DND-41 (cell line): ENCODE measurements around the gene ITM2C.

ENCODE experiments used
- ATAC-seq: fragments of 200-7000 bp; cut with Tn5 transposase; 3 replicates; pipeline ENCODE4 v1.9.1; 2021; ENCODE audit warnings: low read depth; ENCODE audit not compliant: insufficient read depth
- DNase-seq: peaks from one replicate; pipeline ENCODE4 v3.0.0-alpha.2; 2020
- H2AFZ ChIP-seq: 2 replicates; pipeline ENCODE4 v1.6.0; 2012; ENCODE audit warnings: low read depth, low read length
- H3K27ac ChIP-seq: 2 replicates; pipeline ENCODE4 v1.5.1; 2012; ENCODE audit warnings: low read length, inconsistent platforms
- H3K27me3 ChIP-seq: fragments of 200-600 bp; sonication (generic); 2 replicates; pipeline ENCODE4 v1.6.0; 2012; ENCODE audit warnings: low read length, mild to moderate bottlenecking, inconsistent platforms; ENCODE audit not compliant: insufficient read depth, poor library complexity
- H3K36me3 ChIP-seq: 2 replicates; pipeline ENCODE4 v1.5.1; 2012; ENCODE audit warnings: low read length, inconsistent platforms; ENCODE audit not compliant: insufficient read depth
- H3K4me1 ChIP-seq: 2 replicates; pipeline ENCODE4 v1.5.1; 2012; ENCODE audit warnings: mild to moderate bottlenecking, low read length; ENCODE audit not compliant: insufficient read depth
- H3K4me2 ChIP-seq: 2 replicates; pipeline ENCODE4 v1.6.0; 2012; ENCODE audit warnings: mild to moderate bottlenecking, moderate library complexity, low read length, inconsistent platforms; ENCODE audit not compliant: insufficient read depth
- H3K4me3 ChIP-seq, 2 experiments: fragments of 200-600 bp in 1 of 2; shearing (Covaris generic) in 1 of 2; 2 replicates each; pipeline ENCODE4 v1.5.1; 2012 to 2016; ENCODE audit warnings: inconsistent platforms in 2 of 2, low read length in 2 of 2, mild to moderate bottlenecking in 2 of 2, low read depth in 1 of 2, moderate library complexity in 1 of 2
- H3K79me2 ChIP-seq: 2 replicates; pipeline ENCODE4 v1.6.0; 2012; ENCODE audit warnings: low read length, inconsistent platforms; ENCODE audit not compliant: insufficient read depth
- H3K9ac ChIP-seq: 2 replicates; pipeline ENCODE4 v1.6.0; 2012; ENCODE audit warnings: low read depth, mild to moderate bottlenecking, inconsistent platforms, low read length, moderate library complexity
- H3K9me3 ChIP-seq: 2 replicates; pipeline ENCODE4 v1.5.1; 2012; ENCODE audit warnings: low read length, moderate library complexity, mild to moderate bottlenecking, inconsistent platforms; ENCODE audit not compliant: insufficient read depth, severe bottlenecking
- H4K20me1 ChIP-seq: 2 replicates; pipeline ENCODE4 v1.6.0; 2012; ENCODE audit warnings: low read length; ENCODE audit not compliant: insufficient read depth
- EZH2 ChIP-seq: IDR thresholded peaks from 3 replicates; pipeline ENCODE4 v1.6.1; 2012; ENCODE audit warnings: borderline replicate concordance, low read depth, mild to moderate bottlenecking, moderate library complexity, low read length, inconsistent platforms; ENCODE audit not compliant: severe bottlenecking
- TF ChIP-seq, protein P1 (sequence below): IDR thresholded peaks from 2 replicates; pipeline ENCODE4 v1.5.1; 2012; ENCODE audit warnings: borderline replicate concordance, low read length, moderate library complexity, mild to moderate bottlenecking; ENCODE audit not compliant: poor library complexity, severe bottlenecking; ENCODE audit errors: extremely low read depth

Gene ITM2C

GRCh38 chr2:230899786-230900185 lies 35.0 kb downstream of the ITM2C start:
- Histone ChIP-seq H3K4me2 (no peak overlapping the region), H3K9ac (no peak overlapping the region), H3K27ac (no peak overlapping the region), H3K36me3 (no peaks in the 10 kb centered on the region), H3K4me1 (no peaks in the 10 kb centered on the region), H2AFZ (no peak overlapping the region), H3K4me3 (no peak overlapping the region), H3K9me3 (no peaks in the 10 kb centered on the region), H3K79me2 (no peaks in the 10 kb centered on the region), H3K27me3 (peaks cover 27% of the 10 kb centered on the region), H4K20me1 (0 out of 2 replicates have a peak, but pooled peaks cover 4% of the 10 kb centered on the region)
- DNase-seq (no peak), ATAC-seq (no peak)
- TF ChIP-seq EZH2: no peak
- TF ChIP-seq, protein P1, sequence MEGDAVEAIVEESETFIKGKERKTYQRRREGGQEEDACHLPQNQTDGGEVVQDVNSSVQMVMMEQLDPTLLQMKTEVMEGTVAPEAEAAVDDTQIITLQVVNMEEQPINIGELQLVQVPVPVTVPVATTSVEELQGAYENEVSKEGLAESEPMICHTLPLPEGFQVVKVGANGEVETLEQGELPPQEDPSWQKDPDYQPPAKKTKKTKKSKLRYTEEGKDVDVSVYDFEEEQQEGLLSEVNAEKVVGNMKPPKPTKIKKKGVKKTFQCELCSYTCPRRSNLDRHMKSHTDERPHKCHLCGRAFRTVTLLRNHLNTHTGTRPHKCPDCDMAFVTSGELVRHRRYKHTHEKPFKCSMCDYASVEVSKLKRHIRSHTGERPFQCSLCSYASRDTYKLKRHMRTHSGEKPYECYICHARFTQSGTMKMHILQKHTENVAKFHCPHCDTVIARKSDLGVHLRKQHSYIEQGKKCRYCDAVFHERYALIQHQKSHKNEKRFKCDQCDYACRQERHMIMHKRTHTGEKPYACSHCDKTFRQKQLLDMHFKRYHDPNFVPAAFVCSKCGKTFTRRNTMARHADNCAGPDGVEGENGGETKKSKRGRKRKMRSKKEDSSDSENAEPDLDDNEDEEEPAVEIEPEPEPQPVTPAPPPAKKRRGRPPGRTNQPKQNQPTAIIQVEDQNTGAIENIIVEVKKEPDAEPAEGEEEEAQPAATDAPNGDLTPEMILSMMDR: no peak

DNA sequence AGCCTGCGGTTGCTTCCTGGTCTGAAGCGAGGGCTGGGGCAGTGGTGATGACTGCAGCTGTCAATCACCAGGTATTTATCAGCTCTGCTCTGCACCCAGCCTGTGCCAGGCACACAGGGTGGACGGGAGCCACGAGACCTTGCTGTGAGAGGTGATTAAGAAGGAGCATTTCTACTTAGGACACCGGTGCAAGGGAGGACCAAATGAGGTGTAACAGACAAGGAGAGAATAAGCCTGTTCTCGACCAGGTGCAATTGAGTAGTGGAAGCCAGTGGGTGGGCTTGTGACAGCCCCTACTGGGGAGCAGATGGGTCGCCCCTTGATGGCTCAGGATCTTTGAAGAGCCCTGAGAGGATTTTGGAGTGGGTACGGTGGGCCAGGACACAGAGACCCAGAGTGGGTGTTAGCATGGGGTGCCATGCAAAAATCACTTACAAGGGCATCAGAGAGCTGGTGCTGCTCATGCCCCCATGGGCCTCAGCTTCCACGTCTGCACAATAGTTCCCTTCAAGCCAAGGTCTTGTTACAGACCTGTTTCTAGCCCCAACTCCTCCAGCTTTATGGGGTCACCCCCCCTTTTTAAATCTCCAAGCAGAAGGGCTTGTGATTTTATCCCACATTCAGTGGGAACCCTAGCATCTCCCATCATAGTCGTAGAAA lies 35.7 kb downstream of the ITM2C start:
- H2AFZ ChIP-seq: no peak overlapping the region
- TF ChIP-seq, protein P1: no peak
- TF ChIP-seq EZH2: no peak
- H3K27ac ChIP-seq: no peak overlapping the region
- no peaks in the 10 kb centered on the region for H3K9me3 ChIP-seq
- H3K4me3 ChIP-seq: no peak overlapping the region
- no peaks in the 10 kb centered on the region for H3K79me2 ChIP-seq
- ATAC-seq (no peak), DNase-seq (no peak)
- H3K9ac ChIP-seq: no peak overlapping the region
- no peak overlapping the region for H3K4me2 ChIP-seq
- no peaks in the 10 kb centered on the region for H3K4me1 ChIP-seq
- 0 out of 2 replicates have a peak, but pooled peaks cover 4% of the 10 kb centered on the region for H4K20me1 ChIP-seq
- H3K36me3 ChIP-seq: no peaks in the 10 kb centered on the region
- peaks cover 30% of the 10 kb centered on the region for H3K27me3 ChIP-seq

DNA sequence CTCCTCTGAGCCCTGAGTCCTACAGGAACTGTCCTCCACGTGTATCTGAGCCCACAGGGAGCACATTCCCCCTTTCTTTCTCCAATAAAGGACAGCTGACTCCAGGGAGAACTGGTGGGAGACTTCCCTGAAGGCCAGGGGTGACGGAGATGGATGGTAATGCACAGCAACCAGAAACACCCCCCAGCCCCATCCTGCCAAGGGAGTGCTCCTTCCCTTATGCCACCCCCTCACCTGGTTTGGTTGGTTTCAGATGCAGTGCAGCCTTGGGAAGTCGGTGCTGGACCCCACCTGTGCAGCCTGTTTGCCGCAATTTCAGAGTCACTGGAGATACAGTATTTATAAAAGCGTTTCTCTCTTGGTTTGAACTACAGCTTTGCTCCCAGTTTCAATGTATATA lies 36.3 kb downstream of the ITM2C start:
- Histone ChIP-seq H3K4me1 (no peaks in the 10 kb centered on the region), H4K20me1 (0 out of 2 replicates have a peak, but pooled peaks cover 4% of the 10 kb centered on the region), H3K27ac (no peak overlapping the region), H3K27me3 (peaks cover 33% of the 10 kb centered on the region), H3K9me3 (no peaks in the 10 kb centered on the region), H3K79me2 (no peaks in the 10 kb centered on the region), H3K36me3 (no peaks in the 10 kb centered on the region), H3K9ac (no peak overlapping the region), H3K4me2 (no peak overlapping the region), H2AFZ (no peak overlapping the region), H3K4me3 (no peak overlapping the region)
- no peak for DNase-seq
- no peak for ATAC-seq
- no peak for TF ChIP-seq EZH2
- TF ChIP-seq, protein P1: no peak
